NT2/D1 (cell line): ENCODE results near the gene GSN.

ENCODE experiments used
- DNase-seq: peaks from one replicate; pipeline ENCODE4 v3.0.0-alpha.2; 2011; ENCODE audit warnings: low read depth, low spot score
- H3K27me3 ChIP-seq: 2 replicates; pipeline ENCODE4 v1.6.0; 2011; ENCODE audit warnings: mild to moderate bottlenecking; ENCODE audit not compliant: insufficient read length, insufficient read depth
- H3K36me3 ChIP-seq: 2 replicates; pipeline ENCODE4 v1.6.1; 2011; ENCODE audit warnings: mild to moderate bottlenecking, low read length, mixed read lengths; ENCODE audit not compliant: insufficient read depth, insufficient read length
- H3K4me1 ChIP-seq: 2 replicates; pipeline ENCODE4 v1.5.1; 2011; ENCODE audit not compliant: insufficient read depth, insufficient read length
- H3K4me3 ChIP-seq: 2 replicates; pipeline ENCODE4 v1.5.1; 2011; ENCODE audit warnings: low read depth; ENCODE audit not compliant: insufficient read length
- H3K9ac ChIP-seq: 2 replicates; pipeline ENCODE4 v1.6.0; 2011; ENCODE audit warnings: low read depth; ENCODE audit not compliant: insufficient read length
- H3K9me3 ChIP-seq: 2 replicates; pipeline ENCODE4 v1.5.1; 2011; ENCODE audit warnings: mild to moderate bottlenecking, low read length; ENCODE audit not compliant: insufficient read depth
- SUZ12 ChIP-seq: IDR thresholded peaks from 2 replicates; pipeline ENCODE4 v1.6.1; 2011; ENCODE audit not compliant: insufficient read length, insufficient read depth; ENCODE audit errors: extremely low read depth
- YY1 ChIP-seq: IDR thresholded peaks from 2 replicates; pipeline ENCODE4 v1.6.1; 2011; ENCODE audit not compliant: insufficient read length, insufficient read depth
- ZNF274 ChIP-seq: IDR thresholded peaks from 2 replicates; pipeline ENCODE4 v1.6.1; 2011; ENCODE audit warnings: mild to moderate bottlenecking, low read depth, low read length

GSN gene

DNA sequence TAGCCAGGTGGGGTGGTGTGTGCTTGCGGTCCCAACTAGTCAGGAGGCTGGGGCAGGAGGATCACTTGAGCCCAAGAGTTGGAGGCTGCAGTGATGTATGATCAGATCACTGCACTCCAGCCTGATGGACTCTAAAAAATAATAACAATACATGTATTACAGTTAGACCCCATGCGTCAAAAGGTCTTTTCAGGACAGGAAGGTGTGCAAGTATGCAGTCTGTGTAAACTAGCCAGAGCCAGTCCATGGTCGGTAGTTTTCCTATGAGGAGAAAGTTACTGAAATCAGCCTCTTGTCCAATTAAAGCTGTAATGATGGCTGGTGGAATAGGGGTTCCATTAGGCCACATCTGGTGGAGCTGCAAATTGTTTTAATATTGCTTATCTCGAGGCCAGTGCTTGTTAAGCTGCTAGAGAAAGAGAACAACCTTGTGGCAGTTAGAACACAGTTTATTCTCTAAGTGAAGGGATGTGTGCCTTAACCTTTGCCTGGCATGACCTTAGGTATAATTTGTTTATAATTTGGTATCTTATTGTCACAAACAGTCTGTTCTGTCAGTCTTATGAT is 103.6 kb downstream of the GSN start:
- Histone ChIP-seq H3K27me3 (no peaks in the 10 kb centered on the region), H3K9ac (no peak overlapping the region), H3K4me3 (no peak overlapping the region), H3K9me3 (no peaks in the 10 kb centered on the region), H3K36me3 (peaks cover 5% of the 10 kb centered on the region), H3K4me1 (no peaks in the 10 kb centered on the region)
- TF ChIP-seq SUZ12 (no peak), ZNF274 (no peak), YY1 (no peak)
- no peak for DNase-seq

DNA sequence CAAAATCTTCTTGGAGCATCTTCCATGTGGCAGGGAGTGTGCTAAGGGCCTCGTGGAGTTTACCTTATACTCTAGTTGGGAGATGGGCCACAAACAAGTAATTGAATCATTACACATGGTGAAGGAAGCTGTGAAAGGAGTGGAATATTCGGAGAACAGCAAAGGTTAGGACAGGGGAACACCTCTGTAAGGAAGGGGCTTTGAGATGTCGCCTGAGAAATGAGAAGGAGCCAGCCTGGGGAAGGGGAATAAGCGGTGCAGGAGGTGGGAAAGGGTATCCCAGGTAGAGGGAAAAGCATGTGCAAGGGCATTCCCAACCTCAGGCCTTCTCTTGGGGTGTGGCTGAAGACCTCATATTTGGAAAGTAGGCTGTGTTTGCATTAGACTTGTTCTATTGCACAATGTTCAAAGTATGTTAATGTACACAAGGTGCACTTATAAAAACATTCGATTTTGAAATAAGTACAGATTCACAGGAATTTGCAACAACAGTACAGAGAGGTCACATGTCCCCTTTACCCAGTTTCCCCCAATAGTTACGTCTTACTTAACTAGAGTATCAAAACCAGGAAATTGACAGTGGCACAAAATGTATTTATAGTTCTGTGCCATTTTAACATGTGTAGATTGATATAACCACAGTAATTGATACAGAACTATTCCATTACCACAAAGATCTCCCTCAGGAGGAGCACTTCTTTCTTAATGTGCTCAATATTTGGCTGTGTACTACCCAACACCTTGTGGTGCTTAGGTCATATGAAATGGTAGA is 104.5 kb downstream of the GSN start:
- Histone ChIP-seq H3K4me1 (no peaks in the 10 kb centered on the region), H3K9ac (no peak overlapping the region), H3K27me3 (no peaks in the 10 kb centered on the region), H3K4me3 (no peak overlapping the region), H3K36me3 (no peaks in the 10 kb centered on the region), H3K9me3 (no peaks in the 10 kb centered on the region; the same call in 1 of the 2 replicates)
- DNase-seq, result no peak
- TF ChIP-seq SUZ12 (no peak), YY1 (no peak), ZNF274 (no peak)

DNA sequence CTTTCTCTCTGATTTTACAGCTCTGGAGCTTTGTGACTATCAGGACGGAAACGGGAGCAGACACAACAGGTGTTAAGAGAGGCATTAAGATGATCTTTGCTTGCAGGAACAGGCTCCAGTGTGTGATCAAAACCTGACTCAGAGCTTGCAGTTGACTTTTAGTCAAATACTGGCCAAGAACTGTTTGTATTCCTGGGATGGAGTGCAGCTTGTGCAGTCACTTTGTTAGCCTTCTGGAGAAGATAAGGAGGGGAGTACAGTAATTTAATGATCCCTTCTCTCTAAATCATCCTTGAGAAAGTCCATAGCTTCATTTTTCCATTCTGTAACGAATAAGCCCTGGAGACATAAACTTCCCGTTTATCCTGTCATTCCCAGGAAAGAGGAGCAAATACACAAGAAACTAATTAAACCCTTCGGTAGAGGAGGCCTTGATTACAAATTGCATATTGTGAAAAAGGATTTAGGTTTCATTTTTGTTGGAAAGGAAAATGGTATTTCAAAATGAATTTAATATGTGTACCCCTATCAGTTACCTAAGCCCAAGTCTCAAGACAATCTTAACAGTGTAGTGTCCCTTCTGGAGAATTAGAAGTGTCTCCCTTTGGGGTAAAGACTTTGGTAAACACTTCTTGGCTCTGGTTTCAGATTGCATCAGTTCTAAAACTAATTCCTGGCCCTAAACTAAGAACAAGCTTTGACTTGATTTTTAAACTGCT is 105.2 kb downstream of the GSN start:
- TF ChIP-seq ZNF274, result no peak
- TF ChIP-seq YY1, result no peak
- no peak for TF ChIP-seq SUZ12
- no peak for DNase-seq
- Histone ChIP-seq H3K9ac (no peak overlapping the region), H3K27me3 (no peaks in the 10 kb centered on the region), H3K36me3 (no peaks in the 10 kb centered on the region), H3K4me3 (no peak overlapping the region), H3K4me1 (no peaks in the 10 kb centered on the region), H3K9me3 (peaks cover 7% of the 10 kb centered on the region)

DNA sequence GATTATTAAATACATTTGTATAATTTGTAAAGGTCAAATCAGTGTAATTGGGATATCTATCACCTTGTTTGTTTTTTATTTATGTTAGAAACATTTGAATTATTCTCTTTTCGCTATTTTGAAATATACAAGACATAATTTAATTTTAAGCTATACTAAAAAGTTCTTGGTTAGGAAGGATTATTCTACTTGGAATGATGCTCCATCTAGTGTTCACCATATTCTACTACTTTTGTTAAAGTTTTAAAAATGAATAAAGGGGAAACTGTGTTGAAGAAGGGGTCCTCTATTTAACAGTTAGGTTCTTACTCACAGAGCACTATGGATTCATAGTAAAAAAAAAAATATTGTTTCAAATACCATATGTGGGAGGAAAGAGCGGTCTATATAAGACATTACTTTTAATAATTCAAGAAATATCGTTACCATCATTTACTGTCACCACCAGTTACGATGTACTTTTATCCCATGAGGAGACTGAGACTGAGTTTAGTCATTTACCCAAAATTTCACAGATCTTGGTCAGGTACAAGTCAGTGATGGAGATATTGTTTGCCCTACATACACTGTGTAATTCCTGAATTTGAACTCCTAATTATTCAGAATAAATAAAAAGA is 108.4 kb downstream of the GSN start:
- Histone ChIP-seq H3K4me3 (no peak overlapping the region), H3K9me3 (peaks cover 9% of the 10 kb centered on the region), H3K9ac (no peak overlapping the region), H3K27me3 (no peaks in the 10 kb centered on the region), H3K4me1 (no peaks in the 10 kb centered on the region), H3K36me3 (no peaks in the 10 kb centered on the region)
- TF ChIP-seq ZNF274, result no peak
- no peak for TF ChIP-seq YY1
- no peak for TF ChIP-seq SUZ12
- no peak for DNase-seq

DNA sequence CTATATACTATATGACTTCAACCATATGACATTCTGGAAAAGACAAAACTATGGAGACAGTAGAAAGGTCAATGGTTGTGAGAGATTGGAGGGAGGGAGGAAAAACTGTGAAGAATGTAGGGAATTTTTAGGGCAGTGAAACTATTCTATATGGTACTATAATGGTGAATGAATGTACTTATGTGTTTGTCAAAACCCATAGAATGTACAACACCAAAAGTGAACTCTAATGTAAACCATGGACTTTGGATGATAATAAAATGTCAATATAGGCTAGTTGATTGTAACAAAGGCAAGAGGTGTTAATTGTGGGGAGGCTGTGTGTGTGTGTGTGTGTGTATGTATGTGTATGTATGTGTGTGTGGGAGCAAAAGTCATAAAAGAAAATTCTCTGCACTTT is 112.9 kb downstream of the GSN start:
- no peak for DNase-seq
- Histone ChIP-seq H3K9ac (no peak overlapping the region), H3K27me3 (no peaks in the 10 kb centered on the region), H3K36me3 (no peaks in the 10 kb centered on the region), H3K4me3 (no peak overlapping the region), H3K9me3 (peaks cover 9% of the 10 kb centered on the region), H3K4me1 (no peaks in the 10 kb centered on the region)
- TF ChIP-seq ZNF274, result no peak
- no peak for TF ChIP-seq YY1
- no peak for TF ChIP-seq SUZ12
